HepG2 (cell line): ENCODE data around the gene MEDAG. TPM values are rescaled to one million over a fixed set of nuclear protein-coding genes. Genes with fewer than 3 reads are reported as not detected.
A peak's percentile ranks its signal among the peaks of the same experiment; 100 is the strongest.

Experiments
- ATAC-seq: fragments of 200-7000 bp; cut with Tn5 transposase; 3 replicates; pipeline ENCODE4 v1.9.1; 2020; ENCODE audit warnings: mild to moderate bottlenecking, moderate library complexity
- BruUV-seq: library from RNA; stranded (reverse); fragments of 400-500 nt; replicated peaks from 2 replicates; lab custom pipeline; 2021; lab: Mats Ljungman, UMichigan
- CTCF ChIA-PET: fragments of 300-600 bp; formaldehyde crosslinking; extraction: SDS; loops from one replicate; lab custom pipeline; 2021; ENCODE audit warnings: low total read pairs, inconsistent platforms, low intra/inter-chr PET ratio; lab: Yijun Ruan, JAX
- POLR2A ChIA-PET: fragments of 350-600 bp; sonication (Branson Sonifier 250); formaldehyde crosslinking; loops from one replicate; lab custom pipeline; 2020; ENCODE audit warnings: antibody characterized with exemption, inconsistent platforms; lab: Yijun Ruan, JAX
- DNase-seq: peaks from one replicate; pipeline ENCODE4 v3.0.0-alpha.2; 2015; ENCODE audit warnings: low spot score
- FAIRE-seq: peaks from 3 replicates; lab custom pipeline; 2011; peaks lifted over from hg19 to GRCh38; lab: Jason Lieb, UNC
- H2AFZ ChIP-seq: one replicate; pipeline ENCODE4 v1.6.1; 2011; ENCODE audit warnings: low read length, inconsistent platforms
- H3K27ac ChIP-seq: fragments of 300-600 bp; 3 replicates; pipeline ENCODE4 v1.8.0; 2011; ENCODE audit warnings: mixed run types, mild to moderate bottlenecking, mixed read lengths, low read length, inconsistent platforms; ENCODE audit not compliant: insufficient read depth; ENCODE audit errors: extremely low read length
- H3K27me3 ChIP-seq, 2 experiments: fragments of 200-600 bp in 1 of 2; 2 replicates in 1 of 2; 3 replicates in 1 of 2; pipeline versions ENCODE4 v1.6.0 to v1.8.0; 2011; ENCODE audit warnings: low read length in 2 of 2, mild to moderate bottlenecking in 2 of 2, moderate library complexity in 2 of 2, inconsistent platforms in 1 of 2; ENCODE audit not compliant: insufficient read depth in 2 of 2, control insufficient read depth in 1 of 2
- H3K36me3 ChIP-seq, 2 experiments: fragments of 200-600 bp in 1 of 2; replicated peaks in 1 of 2; 2 replicates in 1 of 2; 3 replicates in 1 of 2; pipeline versions ENCODE4 v1.5.1 to v1.8.0; 2011; ENCODE audit warnings: low read length in 2 of 2, inconsistent platforms in 1 of 2; ENCODE audit not compliant: insufficient read depth in 2 of 2, control insufficient read depth in 1 of 2
- H3K4me1 ChIP-seq: 2 replicates; pipeline ENCODE4 v1.5.1; 2012; ENCODE audit warnings: low read length, inconsistent platforms; ENCODE audit not compliant: insufficient read depth
- H3K4me2 ChIP-seq: 2 replicates; pipeline ENCODE4 v1.6.0; 2011; ENCODE audit warnings: low read depth, low read length, inconsistent platforms
- H3K4me3 ChIP-seq, 3 experiments: fragments of 200-600 bp in 1 of 3; sonication (generic), shearing (Covaris generic) in 1 of 3; replicated peaks in 1 of 3; 2 replicates each; pipeline ENCODE4 v1.5.1; 2011 to 2016; ENCODE audit warnings: low read length in 3 of 3, inconsistent platforms in 2 of 3, low read depth in 2 of 3, mild to moderate bottlenecking in 2 of 3, control low read depth in 1 of 3, mixed read lengths in 1 of 3; ENCODE audit not compliant: insufficient read depth in 1 of 3
- H3K79me2 ChIP-seq: one replicate; pipeline ENCODE4 v1.6.1; 2011; ENCODE audit warnings: low read length, inconsistent platforms; ENCODE audit not compliant: insufficient read depth
- H3K9ac ChIP-seq: 2 replicates; pipeline ENCODE4 v1.6.0; 2011; ENCODE audit warnings: mild to moderate bottlenecking, low read depth, low read length, inconsistent platforms; ENCODE audit not compliant: insufficient read depth
- H3K9me3 ChIP-seq: 2 replicates; pipeline ENCODE4 v1.5.1; 2012; ENCODE audit warnings: mild to moderate bottlenecking, low read length
- H4K20me1 ChIP-seq: 2 replicates; pipeline ENCODE4 v1.6.0; 2011; ENCODE audit warnings: inconsistent platforms, mild to moderate bottlenecking, low read length, moderate library complexity; ENCODE audit not compliant: insufficient read depth
- FLYWCH1 ChIP-seq: sonication (generic); formaldehyde crosslinking; IDR thresholded peaks from 2 replicates; pipeline ENCODE4 v1.8.1; 2023; ENCODE audit warnings: mild to moderate bottlenecking, missing genetic modification reagents
- GLI4 ChIP-seq: sonication (generic); formaldehyde crosslinking; IDR thresholded peaks from 2 replicates; pipeline ENCODE4 v1.5.1; 2020; ENCODE audit warnings: missing genetic modification reagents, mild to moderate bottlenecking, moderate library complexity, borderline replicate concordance
- SP140L ChIP-seq: sonication (generic); formaldehyde crosslinking; IDR thresholded peaks from 2 replicates; pipeline ENCODE4 v1.4.0; 2020; ENCODE audit warnings: missing genetic modification reagents, borderline replicate concordance
- WGBS: methylation state at CpG from one replicate; pipeline ENCODE4 v1.1.6; 2017; ENCODE audit warnings: low lambda C conversion rate; 5-methylcytosine and 5-hydroxymethylcytosine counted together
- in situ Hi-C: cut with HindIII; loops from 2 replicates; pipeline ENCODE4 v1.10.0; 2017; ENCODE audit warnings: low pct_unique_long_range_greater_than_20kb; ENCODE audit not compliant: extremely low pct_ligation_motif_present
- intact Hi-C: fragments of 100-400 bp; cut with micrococcal nuclease; formaldehyde crosslinking; loops from one replicate; pipeline ENCODE4 v1.10.0; 2022; ENCODE audit not compliant: unreplicated experiment
- polyA plus RNA-seq, 8 experiments: library from polyadenylated mRNA; depleted of rRNA in 3 of 8; stranded (reverse) in 7 of 8; unstranded in 1 of 8; fragments of >200 nt; fragmentation: Illumina TruSeq in 4 of 8; extraction: Trizol in 4 of 8; gene quantifications; 2 replicates each; pipeline versions ENCODE4 v1.2.1 to v1.2.3, GENCODE V29; 2011 to 2016; ENCODE audit warnings: low read depth in 4 of 8, missing spikeins in 1 of 8, mixed read lengths in 1 of 8; ENCODE audit not compliant: insufficient read depth in 1 of 8
- total RNA-seq, 5 experiments: library from RNA; depleted of rRNA; stranded (reverse); fragments of >200 nt; fragmentation: Illumina TruSeq; extraction: Trizol; gene quantifications; 2 replicates each; pipeline ENCODE4 v1.2.3, GENCODE V29; 2016; ENCODE audit warnings: low read depth in 1 of 5
- TF ChIP-seq, protein P1 (sequence below): sonication (generic); formaldehyde crosslinking; IDR thresholded peaks from 2 replicates; pipeline ENCODE4 v1.5.0; 2020; ENCODE audit warnings: missing genetic modification reagents
- TF ChIP-seq, protein P2 (sequence below): sonication (generic); formaldehyde crosslinking; IDR thresholded peaks from 2 replicates; pipeline ENCODE4 v1.4.0; 2020; ENCODE audit warnings: missing genetic modification reagents
- TF ChIP-seq, protein P3 (sequence below): sonication (generic); formaldehyde crosslinking; IDR thresholded peaks from 2 replicates; pipeline ENCODE4 v1.4.0; 2020; ENCODE audit warnings: missing genetic modification reagents

Gene MEDAG
- total and polyA plus RNA-seq, 2 of the 13 experiments (the other 11 are each of a cell fraction or from before 2014, with no cell fraction given) = not detected

DNA sequence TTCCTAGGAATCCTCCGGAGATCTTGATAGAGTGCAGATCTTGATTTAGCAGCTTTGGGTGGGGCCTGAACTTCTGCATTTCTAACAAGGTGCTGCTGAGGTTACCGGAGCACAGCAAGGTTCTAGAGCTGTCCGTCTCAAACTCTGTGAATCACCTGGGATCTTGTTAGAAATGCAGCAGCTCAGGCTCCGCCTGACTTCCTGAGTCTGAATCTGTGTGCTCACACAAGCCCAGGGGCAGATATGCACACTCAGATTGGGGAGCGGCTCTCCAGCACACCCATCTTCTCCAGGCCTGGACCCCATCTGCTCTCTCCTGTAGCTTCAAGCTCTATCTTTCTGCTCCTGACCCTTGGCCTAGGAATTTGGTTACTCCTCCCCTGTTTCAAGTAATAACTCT is 22.9 kb downstream of the MEDAG start:
- in situ Hi-C loops = no loop called here
- WGBS = 40% methylated on average over 2 of the region's 5 CpGs

DNA sequence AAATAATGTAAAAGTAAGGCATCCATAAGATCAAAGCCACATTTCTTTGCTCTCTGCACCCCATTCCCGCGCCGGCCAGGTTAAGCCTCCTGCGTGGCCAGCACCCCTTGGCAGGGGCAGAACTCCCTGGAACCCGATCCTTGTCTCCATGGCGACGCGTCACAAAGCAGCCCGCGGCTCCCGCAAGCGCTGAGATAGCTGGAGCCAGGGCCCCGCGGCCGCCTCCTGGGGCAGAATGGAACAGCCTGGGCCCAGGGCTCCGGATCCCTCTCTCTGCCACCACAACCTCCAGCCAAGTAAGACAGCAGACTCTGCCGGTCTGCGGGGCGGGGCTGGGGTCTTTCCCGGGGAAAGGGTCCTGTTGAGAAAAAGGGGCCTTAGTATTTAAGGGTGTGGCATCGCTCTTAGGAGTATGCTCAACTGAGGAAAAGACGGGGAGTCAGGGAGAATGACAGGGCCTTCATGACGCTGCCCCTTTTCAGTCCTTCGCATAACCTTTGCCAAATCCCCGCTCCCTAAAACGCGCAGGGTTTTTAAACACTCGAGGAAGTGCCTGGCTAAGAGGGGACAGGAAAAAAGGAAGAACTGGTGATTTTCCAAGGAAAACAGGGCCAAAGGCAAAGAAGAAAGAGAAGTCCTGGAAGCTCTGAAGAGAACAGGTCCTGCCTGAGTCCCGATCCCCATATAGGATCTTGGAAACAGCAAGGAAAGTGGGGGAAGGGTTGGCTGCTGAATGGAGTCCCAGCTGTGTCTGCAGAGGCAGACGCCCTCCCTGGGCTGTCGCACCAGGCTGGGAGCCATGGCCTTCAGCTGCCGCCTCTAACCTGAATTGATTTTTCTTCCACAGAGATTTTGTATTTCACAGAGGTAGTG is 26.6 kb downstream of the MEDAG start, which contains the start of gene TEX26:
TSS of gene TEX26 (plus strand) at position 176 of the 873 bp plus-strand sequence. CDS start at position 236, 60 bp downstream.
- TF ChIP-seq, protein P1, sequence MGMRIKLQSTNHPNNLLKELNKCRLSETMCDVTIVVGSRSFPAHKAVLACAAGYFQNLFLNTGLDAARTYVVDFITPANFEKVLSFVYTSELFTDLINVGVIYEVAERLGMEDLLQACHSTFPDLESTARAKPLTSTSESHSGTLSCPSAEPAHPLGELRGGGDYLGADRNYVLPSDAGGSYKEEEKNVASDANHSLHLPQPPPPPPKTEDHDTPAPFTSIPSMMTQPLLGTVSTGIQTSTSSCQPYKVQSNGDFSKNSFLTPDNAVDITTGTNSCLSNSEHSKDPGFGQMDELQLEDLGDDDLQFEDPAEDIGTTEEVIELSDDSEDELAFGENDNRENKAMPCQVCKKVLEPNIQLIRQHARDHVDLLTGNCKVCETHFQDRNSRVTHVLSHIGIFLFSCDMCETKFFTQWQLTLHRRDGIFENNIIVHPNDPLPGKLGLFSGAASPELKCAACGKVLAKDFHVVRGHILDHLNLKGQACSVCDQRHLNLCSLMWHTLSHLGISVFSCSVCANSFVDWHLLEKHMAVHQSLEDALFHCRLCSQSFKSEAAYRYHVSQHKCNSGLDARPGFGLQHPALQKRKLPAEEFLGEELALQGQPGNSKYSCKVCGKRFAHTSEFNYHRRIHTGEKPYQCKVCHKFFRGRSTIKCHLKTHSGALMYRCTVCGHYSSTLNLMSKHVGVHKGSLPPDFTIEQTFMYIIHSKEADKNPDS (CRISPR knock-in tag) = no peak
- no peak for TF ChIP-seq FLYWCH1 (CRISPR knock-in tag)
- no peak for TF ChIP-seq GLI4
- no peak for TF ChIP-seq SP140L (CRISPR knock-in tag)
- TF ChIP-seq, protein P2, sequence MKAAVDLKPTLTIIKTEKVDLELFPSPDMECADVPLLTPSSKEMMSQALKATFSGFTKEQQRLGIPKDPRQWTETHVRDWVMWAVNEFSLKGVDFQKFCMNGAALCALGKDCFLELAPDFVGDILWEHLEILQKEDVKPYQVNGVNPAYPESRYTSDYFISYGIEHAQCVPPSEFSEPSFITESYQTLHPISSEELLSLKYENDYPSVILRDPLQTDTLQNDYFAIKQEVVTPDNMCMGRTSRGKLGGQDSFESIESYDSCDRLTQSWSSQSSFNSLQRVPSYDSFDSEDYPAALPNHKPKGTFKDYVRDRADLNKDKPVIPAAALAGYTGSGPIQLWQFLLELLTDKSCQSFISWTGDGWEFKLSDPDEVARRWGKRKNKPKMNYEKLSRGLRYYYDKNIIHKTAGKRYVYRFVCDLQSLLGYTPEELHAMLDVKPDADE (CRISPR knock-in tag) = no peak
- no peaks in the 10 kb centered on the region for H3K36me3 ChIP-seq
- H4K20me1 ChIP-seq = no peaks in the 10 kb centered on the region; the same call in 1 of the 2 replicates
- peaks cover 0 to 11% of the 10 kb centered on the region in 2 experiments; a peak in 2 of 5 replicates for H3K27me3 ChIP-seq
- ATAC-seq = peak; percentile 54; the same call in 2 of the 3 replicates
- intact Hi-C loops (no loop called here), in situ Hi-C loops (no loop called here)
- H2AFZ ChIP-seq = no peak within 1 kb of the TSS
- H3K4me1 ChIP-seq = no peaks in the 10 kb centered on the region
- ChIA-PET CTCF (no interaction called here), POLR2A (no interaction called here)
- no peaks in the 10 kb centered on the region for H3K79me2 ChIP-seq
- H3K4me3 ChIP-seq = no peak within 1 kb of the TSS
- H3K9me3 ChIP-seq = no peaks in the 10 kb centered on the region
- DNase-seq = no peak
- no peak within 1 kb of the TSS for H3K9ac ChIP-seq
- no TSS peak for BruUV-seq
- FAIRE-seq = no peak
- WGBS = 47% methylated on average over 20 of the region's 32 CpGs
- H3K27ac ChIP-seq = no peak within 1 kb of the TSS
- no peak within 1 kb of the TSS for H3K4me2 ChIP-seq

More for the DNA sequence above, 22.9 kb downstream of the MEDAG start:
- FAIRE-seq (no peak), ATAC-seq (no peak), DNase-seq (no peak)
- TF ChIP-seq, protein P3, sequence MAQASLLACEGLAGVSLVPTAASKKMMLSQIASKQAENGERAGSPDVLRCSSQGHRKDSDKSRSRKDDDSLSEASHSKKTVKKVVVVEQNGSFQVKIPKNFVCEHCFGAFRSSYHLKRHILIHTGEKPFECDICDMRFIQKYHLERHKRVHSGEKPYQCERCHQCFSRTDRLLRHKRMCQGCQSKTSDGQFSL (CRISPR knock-in tag) = no peak
- Histone ChIP-seq H2AFZ (no peak overlapping the region), H4K20me1 (no peaks in the 10 kb centered on the region; the same call in 1 of the 2 replicates), H3K27ac (no peak overlapping the region), H3K79me2 (no peaks in the 10 kb centered on the region), H3K9me3 (no peaks in the 10 kb centered on the region), H3K9ac (no peak overlapping the region), H3K27me3 (peaks cover 0 to 10% of the 10 kb centered on the region in 2 experiments; a peak in 2 of 5 replicates), H3K4me1 (no peaks in the 10 kb centered on the region), H3K4me3 (no peak overlapping the region), H3K4me2 (no peak overlapping the region), H3K36me3 (no peaks in the 10 kb centered on the region)
- CTCF ChIA-PET = no interaction called here
- POLR2A ChIA-PET = no interaction called here
- intact Hi-C loops = no loop called here
- no TSS peak for BruUV-seq
